HG03196 (cell line): ENCODE measurements around the gene CELF4.

Experiments
- ATAC-seq: cut with Tn5 transposase; IDR thresholded peaks from one replicate; pipeline ENCODE4 v1.9.1; 2021; ENCODE audit not compliant: unreplicated experiment

CELF4 gene

DNA sequence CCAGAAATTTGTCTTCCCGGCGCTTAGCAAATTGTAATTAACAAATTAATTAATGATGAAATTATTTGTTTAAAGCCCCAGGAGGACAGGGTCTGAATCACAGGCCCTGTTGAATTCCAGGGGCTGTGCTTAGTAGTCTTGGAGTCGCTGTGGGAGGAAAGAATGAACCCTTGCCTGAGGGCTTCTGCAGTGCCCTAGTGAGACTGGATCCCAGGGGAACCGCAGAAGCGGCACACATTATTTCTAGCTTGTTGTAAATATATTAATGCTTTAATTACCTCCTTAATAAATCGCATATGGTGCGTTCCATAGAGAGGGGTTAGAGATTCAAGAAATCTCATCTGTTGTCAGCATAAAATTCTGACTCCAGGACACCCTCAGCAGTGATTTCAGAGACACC is 235.4 kb downstream of the CELF4 start:
- no peak for ATAC-seq

DNA sequence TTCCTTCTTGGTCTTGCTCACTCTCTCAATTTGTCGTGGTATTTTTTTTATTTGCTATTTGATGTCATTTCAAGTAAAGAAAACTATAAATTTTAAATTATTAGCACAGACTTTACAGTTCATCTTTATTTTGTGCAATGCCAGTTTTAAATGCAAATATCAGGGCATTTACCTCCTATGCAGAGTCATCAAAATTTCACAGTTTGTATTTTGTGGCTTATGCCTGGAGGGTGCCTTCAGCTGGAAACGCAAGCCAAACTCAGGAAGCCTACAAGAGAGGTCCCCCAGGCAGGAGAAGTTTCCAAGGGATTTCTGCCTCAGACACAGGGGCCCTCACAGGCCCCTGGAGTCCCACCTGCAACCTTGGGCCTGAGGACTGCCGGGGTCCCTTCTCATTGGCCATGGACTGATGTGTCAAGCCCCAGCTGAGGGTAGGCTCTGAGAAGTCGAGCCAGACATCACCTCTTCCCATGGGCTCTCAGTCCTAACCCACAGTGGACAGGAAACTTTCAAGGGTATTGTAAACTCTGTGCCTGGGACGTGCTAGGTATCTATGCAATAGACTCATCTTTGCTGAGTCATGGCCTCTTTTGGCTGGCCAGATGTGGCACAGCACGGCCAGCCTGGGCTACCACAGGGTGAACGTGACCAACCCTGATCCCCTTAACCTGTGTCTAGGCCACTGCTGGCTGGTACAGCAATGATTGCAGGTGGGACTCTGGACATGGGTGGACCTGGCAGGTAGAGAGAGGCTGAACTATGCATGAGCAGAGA is 236.5 kb downstream of the CELF4 start:
- ATAC-seq: no peak

DNA sequence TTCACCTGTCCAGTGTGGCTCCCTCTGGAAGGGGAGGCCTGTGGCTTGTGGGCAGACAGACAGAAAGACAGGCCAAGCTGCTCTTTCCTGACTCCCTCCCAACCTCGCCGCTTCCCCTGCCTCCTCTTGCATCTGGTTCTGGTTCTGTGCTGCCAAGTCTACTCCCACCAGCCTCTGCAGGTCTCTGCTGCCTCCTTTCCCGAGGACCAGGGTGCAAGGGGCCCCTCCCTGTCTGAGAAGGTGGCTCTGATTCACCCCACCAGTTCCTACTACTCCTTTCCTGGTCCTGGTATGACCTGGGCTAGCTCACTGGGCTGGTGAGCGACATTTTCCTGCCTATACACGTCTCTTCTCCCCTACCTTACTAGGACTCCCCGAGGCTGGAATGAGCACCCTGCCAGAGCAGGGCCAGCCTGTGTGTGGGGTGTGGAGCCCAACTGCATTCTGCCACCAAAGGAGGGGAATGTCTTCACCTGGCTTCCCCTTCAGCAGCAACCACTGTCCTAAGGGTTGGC is 238.5 kb downstream of the CELF4 start:
- ATAC-seq: no peak

DNA sequence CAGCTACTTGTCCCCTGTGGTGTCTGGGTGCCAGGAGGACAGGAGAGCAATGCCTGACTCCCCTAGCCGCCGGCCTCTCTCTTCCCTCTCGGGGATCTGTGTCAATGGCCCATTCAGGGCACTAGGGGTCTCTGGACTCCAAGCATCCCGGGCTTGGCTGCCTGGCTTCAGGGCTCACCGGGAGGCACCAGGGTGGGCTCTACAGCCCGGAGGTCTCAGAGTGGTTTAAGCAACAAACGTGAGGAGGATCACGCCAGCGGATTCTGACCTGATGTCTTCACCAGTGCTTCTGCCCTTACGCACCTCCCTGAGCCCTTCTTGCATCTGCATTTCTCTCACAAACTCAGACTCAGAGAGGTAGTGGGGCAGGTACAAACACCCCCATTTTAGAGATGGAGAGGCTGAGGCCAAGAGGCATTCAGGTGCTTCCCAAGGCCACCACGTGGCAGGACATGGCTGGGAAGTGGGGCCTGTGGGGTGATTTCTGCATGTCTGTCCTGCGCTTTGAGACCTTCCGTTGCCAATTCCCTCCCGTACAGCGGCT is 243.0 kb downstream of the CELF4 start:
- ATAC-seq: peak; percentile 73

DNA sequence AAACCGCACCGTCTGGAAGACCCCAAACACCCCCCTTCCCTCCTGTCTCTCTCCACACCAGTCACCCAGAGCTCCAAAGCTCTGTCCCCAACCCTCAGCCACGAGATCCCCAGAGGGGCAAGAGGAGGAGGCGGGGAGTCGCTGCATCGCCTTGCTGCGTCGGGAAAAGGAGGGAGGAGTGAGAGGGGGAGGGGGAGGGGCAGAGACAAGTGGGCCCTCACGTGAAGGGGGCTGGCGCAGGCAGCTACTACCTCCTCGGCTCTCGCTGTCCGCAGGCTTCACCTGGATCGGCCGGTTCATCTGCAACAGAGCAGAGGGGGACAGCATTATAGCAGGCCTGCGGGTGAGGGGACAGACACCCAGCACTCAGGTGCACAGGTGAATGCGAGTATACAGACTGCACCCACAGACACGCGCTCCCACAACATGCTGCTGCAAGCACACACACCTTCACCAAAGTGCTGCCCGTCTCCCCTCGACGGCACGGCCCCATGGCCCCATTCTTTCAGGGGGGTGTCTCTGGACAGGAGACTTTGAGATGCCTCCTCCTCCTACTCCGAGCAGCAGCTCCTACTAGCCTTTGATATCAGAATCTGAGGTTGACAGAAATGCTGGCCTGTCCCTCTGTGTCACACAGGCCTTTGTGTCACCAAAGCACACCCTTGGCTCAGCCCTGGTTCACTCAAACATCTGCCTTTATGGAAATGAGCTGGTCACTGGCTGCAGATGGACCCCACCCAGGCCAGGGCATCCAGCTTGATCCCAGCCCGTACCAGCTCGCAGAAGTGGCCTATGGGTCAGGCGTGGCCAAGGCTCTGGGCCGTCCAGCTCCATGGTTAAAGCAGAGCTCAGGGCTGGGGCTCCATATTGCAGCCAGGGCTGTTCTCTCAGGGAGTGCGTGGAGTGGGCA is 243.8 kb downstream of the CELF4 start:
- no peak for ATAC-seq

DNA sequence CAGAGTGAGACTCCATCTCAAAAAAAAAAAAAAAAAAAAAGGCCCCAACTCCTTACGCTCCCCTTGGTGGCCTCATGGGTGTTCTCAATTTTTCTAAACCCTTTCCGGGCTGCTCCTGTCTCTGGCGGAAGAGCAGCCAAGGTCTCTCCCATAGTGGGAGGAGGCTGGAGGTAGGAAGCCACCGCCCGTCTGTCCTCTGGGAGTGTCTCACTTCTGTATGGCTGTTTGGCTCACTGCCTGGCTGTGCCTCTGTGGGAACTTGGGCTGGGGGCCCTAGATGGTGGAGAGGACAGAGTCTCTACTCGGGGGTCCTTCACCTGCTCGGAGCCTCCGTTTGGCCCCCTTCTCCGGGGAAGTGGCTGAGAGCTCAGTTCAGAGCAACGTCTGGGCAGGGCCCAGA is 245.3 kb downstream of the CELF4 start:
- ATAC-seq: no peak

DNA sequence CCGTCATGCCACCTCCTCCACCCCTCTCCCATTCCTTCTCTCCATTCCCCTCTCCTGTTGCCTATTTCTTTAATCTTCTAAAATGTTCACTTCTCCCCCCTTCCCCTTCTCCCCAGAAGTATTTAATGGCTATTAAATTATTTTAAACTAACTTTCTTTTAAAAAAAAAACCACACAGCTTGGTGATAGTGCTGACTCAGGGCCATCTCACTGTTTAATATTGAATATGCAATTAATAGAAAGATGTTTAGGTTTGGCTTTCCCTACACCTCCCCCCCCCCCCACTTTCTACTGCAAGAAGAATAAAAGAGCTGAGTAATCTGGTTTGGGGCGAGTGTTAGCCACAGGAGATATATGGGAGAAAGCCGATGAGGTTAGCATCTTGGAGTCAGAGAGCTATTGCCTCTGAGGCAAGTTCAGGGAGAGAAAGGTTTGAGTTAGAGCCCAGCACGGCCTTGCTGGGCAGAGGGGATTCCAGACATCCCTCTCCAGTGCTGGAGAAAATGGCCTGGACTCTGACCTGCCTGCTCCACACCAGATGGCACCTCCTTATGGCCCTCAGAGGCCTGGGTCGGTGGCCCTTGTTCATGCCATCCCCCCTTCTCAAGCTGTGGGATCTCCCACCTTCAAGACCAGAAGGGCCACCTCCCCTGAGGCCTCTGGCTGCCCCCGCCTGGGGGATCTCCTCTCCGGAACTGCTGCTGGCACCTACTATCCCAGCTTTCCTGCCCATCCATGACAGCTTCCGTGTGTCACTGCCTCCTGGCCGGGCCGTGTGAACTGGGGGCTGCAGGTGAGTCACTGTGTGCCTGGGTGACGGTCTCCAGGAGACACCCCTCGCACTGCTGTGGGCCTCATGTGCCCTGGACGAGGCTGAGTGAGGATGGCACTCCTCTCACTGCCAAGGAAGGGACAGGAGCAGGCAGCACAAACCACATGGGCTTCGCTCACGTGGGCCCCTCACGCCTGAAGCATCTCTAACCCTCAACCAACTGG is 246.9 kb downstream of the CELF4 start:
- no peak for ATAC-seq

DNA sequence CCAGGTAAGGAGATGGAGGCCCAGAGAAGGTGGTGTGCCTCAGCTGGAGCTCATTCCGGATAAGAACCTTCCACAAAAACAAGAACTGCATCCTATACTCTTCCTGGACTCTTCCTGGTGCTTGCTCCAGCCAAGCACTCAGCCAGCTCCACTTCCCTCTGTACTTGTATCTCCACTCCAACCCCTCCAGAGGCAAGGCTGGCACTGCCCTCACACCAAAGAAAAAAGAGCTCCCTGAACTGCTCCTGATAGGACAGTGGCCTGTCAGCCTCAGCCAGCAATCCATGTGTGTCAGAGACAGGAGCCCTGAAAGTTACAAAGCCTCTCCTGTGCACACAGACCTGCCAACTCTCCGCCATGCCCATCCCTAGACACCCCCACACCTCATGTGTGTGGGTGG is 248.1 kb downstream of the CELF4 start:
- no peak for ATAC-seq

DNA sequence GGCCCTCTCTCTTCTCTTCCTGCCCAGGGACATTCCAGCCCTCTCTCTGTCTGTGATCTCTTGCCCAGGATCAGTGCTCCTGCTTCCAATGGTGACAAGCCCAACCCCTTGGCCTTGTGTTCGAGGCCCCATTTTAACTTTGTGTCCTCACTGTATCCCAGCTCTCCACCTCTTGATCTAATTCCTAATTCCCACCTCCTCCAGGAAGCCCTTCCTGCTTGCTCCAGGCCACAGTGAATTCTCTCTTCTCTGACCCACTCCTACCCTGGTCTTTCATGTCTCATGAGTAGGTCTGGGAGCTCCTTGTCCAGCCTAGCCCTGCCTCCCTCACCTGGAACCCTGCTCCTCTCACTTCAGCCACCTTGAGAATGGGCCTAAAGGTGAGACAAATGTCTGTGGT is 249.1 kb downstream of the CELF4 start:
- no peak for ATAC-seq

DNA sequence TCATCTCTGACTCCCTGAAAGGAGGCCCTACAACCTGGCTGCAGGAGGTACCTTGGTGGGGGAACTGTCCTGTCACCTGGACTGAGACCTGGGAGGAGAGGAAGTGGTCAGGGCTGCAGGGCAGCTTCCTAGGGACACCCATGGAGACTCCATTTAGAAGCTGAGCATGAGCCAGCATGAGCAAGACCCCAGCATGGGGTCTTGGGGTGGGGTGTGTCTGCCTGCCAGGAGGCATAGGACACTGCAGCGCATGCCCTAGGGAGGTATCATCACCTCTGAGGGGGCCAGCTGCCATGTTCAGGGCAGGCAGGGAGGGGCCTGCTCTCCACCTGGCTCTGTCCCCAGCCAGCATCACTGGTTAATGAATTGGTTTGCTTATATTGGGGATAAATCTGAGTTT is 249.7 kb downstream of the CELF4 start:
- ATAC-seq: no peak

DNA sequence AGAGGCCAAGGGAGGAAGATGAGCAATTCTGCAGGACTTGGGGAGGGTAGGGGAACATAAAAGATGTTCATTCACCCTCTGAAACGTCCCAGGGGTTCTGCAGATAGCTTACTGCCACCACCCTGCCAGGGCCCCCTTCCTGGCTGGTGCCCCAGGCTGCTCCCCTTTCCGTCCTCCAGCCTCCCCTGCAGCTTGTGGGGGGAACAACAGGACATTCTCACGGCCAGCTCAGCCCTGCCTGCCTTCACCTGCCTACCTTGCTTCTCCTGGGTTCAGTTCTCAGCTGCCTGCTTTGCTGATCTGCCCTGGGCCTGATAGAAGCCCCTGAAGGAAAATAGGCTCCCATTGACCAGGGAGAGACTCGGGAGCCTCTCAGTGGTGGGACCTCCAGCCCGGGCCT is 251.1 kb downstream of the CELF4 start:
- no peak for ATAC-seq

DNA sequence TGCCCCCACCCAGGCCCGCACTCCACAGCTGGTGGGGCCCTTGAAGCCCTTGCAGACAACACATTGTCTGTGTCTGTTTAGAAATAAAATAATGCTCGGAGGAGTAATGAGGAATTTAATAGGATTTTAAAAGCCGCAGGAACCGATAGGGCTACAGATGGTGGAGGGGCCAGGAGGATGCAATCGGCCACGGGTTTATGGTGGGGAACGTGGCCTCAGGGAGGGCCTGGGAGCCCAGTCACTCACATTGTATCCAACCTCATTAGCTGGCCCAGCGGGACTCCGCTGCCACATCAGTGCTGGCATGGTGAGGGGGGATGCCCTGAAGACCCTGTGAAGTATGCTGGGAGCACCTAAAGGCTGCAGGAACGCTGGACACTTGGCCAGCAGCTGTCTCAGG is 252.0 kb downstream of the CELF4 start:
- ATAC-seq: no peak

DNA sequence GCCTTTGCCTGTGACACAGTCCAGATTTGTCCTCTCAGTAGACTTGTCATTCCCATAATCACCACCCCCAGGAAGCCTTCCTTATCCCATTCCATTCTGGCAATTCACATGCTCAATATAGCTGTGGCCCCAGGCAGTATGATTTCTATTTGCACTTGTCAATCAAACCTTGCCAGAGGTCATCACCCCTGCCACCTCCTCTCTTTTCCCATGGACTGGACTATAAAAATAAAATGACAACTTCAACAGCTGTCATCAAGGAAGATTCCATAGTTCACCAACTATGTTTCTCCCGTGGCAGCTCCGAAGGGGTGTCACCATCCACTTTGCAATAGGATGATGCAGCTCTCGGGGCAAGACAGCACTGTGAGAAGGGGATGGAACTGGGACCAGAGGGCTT is 255.7 kb downstream of the CELF4 start:
- no peak for ATAC-seq

DNA sequence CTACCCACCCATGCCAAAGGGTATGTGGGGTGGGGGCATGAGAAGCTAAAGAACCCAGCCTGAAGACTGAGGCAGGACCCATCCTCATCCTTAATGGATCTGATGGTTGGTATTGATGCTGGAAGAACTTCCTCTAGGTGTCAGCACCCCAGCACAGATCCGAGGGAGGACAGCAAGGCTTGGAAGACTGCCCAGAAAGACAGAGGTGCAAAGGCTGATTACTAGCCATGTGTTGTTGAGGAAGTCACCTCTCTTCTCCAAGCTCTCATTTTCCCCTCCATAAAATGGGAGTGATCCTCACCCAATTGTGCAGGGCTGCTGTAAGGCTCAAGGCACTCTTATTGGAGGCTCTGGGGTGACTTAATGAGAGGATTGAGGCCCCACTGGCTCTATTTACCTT is 256.5 kb downstream of the CELF4 start:
- ATAC-seq: no peak

DNA sequence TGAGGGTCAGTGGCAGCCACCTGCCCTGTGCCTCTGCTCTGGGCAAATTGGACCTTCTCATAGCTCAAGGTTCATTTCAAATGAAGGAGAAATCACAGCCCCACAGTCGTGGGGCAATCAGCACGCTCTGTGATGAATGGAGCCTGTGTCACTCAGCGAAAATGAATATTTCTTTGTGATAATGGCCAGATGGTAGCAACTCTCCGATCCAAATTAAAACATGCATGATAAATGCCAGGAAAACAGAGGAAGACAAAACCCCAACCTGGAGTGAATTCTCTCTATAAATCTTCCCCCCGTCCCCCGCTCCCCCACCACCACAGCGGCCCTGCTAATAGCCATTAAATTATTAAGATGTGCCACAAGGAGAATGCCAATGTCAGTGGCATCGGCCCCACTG is 258.4 kb downstream of the CELF4 start:
- ATAC-seq: no peak

DNA sequence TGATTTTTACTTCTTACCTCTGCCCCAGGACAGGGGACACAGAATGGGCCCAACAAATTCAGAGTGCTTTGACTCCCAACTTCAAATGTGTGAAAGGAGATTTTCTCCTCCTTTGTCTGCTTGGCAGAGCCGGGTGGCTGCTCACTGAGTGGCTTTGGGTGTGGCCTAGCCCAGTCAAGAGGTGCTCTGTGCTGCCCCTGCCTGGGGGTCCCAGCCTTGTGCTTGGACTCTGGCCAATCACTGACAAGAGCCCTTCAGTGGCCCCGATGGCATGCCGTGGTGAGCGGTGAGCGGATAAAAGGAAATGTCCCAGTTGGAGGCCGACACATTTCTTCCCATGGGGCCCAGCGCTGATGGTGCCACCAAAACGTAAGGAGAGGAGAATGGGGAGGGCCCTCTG is 259.2 kb downstream of the CELF4 start:
- ATAC-seq: no peak

DNA sequence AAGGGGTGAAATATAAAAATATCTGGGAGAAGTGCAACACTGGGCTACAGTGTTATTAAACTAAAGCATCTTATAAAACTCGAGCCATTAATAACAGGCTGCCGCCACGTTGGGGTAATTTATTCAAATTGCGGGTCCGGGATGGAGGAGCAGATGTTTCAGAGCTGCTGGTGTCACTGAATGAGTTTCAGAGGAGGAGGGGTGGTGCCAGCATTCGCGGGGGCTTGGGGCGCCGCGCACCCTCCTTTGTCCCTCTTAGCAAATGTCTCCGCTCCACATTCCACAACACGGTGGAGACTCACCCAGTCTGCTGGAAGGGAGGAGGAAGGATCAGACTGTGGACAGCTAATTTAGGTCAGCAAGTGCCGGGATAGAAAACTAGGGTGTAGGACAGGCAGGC is 260.5 kb downstream of the CELF4 start:
- ATAC-seq: no peak

DNA sequence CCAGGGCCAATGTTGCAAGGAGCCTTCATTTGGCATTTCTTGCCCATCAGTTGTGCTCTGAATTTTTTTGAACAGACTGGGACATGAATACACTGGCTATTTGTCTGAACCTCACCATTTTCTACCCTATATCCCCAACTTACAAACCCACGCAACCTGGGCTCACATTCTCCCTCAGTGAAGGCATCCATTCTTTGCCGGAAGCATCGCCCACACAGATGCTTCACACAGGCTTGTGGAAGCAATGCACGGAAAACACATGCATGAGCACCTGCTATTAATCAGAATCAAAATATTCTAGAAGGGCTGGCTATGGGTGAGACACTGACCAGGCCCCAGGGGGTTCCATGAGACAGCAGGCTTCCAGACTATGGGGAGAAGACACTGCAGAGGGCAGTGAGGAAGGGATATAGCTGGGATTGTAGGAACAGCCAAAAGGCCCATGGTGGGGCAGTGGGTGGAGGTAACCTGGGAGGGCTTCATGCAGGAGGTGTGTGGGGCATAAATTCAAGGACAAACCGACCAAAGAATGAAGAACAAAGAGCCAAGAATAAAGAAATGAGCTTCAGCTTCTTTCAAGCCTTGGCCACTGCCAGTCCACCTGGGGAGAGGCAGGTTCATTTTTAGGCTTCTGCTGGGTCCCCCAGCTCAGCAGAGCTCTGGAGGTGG is 261.5 kb downstream of the CELF4 start:
- no peak for ATAC-seq

DNA sequence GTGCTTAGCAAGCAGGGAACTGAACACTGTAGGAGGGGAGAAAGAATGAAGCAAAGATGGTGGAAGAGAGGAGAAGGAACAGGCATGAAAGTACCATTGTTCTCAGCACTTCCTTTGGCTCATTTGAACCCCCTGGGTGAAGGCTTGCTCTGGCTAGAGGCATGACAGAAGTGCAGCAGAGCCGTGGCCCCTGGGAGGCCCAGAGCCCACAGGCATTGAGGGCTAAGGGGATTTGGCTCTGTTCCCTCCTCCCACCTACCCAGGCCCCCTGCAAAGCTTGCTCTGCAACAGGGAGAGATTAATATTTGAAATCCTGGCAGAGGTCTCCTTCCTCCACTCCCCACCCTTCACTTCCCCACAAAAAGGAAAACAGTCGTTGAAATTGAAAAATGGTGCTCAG is 262.6 kb downstream of the CELF4 start:
- ATAC-seq: no peak

DNA sequence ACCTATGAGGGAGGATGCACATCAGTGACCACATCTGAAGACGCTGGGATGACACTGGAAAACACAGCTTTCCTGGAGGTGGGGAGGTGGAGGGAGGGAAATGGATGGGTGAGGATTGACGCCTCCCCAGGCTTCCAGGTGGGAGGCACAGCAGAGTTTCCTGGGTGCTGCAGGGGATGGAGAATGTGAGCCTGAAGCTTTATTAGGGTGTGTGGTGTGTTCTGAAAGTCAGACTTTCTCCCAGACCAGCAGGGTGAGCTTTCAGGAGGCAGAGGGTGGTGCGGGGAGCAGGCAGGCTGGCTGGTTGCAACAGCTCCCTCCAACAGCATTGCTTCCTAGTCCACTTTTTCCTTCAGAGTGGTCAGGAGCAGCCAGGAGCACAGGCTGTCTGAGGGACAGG is 263.1 kb downstream of the CELF4 start:
- ATAC-seq: no peak
